OCI-LY3 (cell line): ENCODE measurements around the gene CNTN1.

ENCODE experiments used
- CTCF ChIP-seq: fragments of 200-600, 300-600 bp; sonication (generic); IDR thresholded peaks from 2 replicates; pipeline ENCODE4 v1.5.1; 2014; ENCODE audit warnings: antibody characterized with exemption, low read length, low read depth
- EZH2phosphoT487 ChIP-seq: fragments of 200-600 bp; shearing (Covaris generic); IDR thresholded peaks from 2 replicates; pipeline ENCODE4 v1.6.1; 2018; ENCODE audit warnings: antibody characterized with exemption, mixed run types, low read depth

DNA sequence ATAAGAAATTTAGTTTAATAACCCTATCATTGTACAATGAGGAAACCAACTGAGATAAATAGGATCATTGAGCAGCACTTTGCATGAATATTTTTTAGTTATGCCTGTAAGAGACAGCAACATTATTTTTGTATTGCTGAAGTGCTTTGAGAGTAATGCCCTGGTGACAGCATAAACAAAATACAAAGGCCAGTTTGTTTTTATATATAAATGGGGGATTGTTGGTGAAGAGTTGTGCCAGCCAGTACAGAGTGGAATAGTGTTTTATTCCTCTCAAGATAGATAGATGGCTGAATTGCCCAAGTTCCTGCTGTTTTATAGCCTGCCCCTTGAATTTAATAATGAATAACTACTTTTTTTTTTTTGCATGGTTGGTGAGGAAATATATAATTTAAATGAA lies 101.8 kb downstream of the CNTN1 start:
- TF ChIP-seq CTCF (no peak), EZH2phosphoT487 (no peak)
